DMS53 (cell line): Measurements from ENCODE around the gene ZCCHC4.
A peak's percentile ranks its signal among the peaks of the same experiment; 100 is the strongest.
"Not testable (repeated sequence)": the region's sequence is repeated elsewhere in the genome, so short reads cannot be mapped to it uniquely, and the experiment has no call there.

ENCODE experiments used
- DNase-seq: peaks from one replicate; lab custom pipeline; 2025; lab: John Stamatoyannopoulos, UW

Gene ZCCHC4

DNA sequence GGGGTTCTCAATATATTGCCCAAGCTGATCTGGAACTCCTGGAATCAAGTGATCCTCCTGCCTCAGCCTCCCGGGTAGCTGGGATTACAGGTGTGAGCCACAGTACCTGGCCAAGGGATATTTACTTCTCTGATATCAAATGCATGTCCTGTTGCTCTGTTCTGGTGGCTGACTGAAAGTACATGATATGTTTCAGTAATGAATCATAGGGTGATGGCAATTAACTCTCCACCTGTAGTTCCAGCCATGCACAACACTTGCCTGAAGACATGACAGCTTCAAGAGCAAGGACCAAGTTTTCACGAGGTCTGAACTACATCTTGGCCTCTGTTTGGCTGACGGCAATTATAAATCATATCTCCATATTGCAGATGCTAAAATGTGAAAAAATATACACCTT is 9.1 kb downstream of the ZCCHC4 start:
- DNase-seq: no peak

DNA sequence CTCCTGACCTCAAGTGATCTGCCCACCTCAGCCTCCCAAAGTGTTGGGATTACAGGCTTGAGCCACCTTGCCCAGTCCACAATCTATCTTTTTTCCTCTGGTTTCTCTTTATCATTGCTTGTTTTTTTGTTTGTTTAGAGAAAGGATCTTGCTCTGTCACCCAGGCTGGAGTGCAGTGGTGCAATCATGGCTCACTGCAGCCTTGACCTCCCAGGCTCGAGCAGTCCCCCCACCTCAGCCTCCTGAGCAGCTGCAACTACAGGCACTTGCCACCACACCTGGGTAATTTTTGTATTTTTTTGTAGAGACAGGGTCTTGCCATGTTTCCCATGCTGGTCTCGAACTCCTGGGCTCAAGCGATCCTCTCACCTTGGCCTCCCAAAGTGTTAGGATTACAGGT is 15.9 kb downstream of the ZCCHC4 start:
- DNase-seq: not testable (repeated sequence)

- DNase-seq: no peak
Measured at GRCh38 chr4:25330335-25330734, 17.8 kb downstream of the ZCCHC4 start.

DNA sequence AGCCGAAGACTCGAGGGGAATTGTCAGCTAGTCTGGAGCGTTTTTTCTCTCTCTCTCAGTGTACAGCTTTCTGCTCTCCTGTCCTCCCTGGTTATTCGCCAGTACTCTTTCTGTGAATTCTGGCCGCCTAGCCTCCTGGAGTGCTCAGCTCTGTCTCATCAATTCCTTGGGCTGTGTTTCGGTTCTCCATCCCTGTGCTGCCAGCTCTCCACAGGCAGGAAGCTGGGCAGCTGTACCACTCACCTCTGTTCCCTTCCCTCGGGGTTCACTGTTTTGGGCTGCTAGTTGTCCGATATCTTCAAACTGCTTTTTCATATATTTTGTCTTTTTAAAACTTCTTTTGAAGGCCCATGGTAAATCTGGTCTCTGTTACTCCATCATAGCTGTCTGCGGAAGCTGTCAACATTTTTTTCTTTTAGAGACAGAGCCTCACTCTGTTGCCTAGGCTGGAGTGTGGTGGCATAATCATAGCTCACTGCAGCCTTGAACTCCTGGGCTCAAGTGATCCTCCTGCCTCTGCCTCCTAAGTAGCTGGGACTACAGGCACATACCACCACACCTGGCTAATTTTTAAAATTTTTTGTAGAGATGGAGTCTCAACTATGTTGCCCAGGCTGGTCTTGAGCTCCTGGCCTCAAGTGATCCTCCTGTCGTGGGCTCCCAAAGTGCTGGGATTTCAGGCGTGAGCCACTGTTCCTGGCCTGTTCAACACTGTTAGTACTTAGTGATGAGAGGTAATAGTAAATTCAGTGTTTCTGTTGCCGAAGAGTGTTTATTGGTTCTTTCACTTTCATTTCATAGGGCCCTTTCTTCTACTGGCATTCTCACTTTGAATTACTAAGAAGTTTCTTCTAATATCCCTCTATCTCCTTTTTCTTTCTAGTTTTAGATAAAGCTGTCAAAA is 18.6 kb downstream of the ZCCHC4 start:
- no peak for DNase-seq

GRCh38 chr4:25343671-25344070 is 31.1 kb downstream of the ZCCHC4 start:
- DNase-seq: no peak

- DNase-seq: no peak
Measured at GRCh38 chr4:25345744-25346143, 33.2 kb downstream of the ZCCHC4 start.

DNA sequence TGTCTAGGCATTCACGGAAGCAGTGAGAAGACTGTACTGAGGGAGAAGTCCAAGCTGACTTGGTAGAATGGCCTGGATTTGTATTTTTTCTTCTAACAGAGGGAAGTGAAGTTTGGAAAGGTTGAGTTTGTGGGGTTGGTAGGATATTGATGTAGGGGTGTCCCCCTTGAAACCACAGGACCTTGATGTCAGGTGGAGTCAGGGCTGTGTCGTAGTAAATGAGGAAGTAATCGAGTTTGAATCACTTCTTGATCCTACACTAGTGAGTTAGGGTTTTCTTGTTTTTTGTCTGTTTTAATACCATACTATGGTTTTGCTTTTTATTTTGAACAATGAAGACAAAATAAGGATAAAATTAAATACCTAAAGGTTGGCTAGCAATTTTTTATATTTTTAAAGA is 34.3 kb downstream of the ZCCHC4 start:
- no peak for DNase-seq

GRCh38 chr4:25347473-25347872 is 34.9 kb downstream of the ZCCHC4 start:
- DNase-seq: no peak

DNA sequence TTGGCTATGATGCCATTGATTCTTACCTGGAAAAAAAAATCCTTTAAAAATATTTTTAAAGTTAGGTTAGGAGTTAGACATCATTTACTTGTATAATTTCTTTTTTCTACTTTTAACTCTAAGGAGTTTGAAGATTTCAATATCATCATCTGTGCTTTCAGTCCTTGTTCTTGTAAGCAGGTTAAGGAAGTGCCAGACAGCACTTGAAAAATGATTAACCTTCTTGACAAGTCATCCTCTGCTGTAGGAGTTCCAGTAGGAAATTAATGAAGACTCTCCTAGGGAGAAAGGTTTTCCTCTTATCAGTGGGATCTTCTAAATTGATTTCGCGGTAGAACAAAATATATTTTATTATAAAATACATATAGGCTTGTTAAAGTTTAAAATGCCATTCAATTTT is 35.4 kb downstream of the ZCCHC4 start:
- DNase-seq: no peak

GRCh38 chr4:25350561-25350960 is 38.0 kb downstream of the ZCCHC4 start:
- no peak for DNase-seq

DNA sequence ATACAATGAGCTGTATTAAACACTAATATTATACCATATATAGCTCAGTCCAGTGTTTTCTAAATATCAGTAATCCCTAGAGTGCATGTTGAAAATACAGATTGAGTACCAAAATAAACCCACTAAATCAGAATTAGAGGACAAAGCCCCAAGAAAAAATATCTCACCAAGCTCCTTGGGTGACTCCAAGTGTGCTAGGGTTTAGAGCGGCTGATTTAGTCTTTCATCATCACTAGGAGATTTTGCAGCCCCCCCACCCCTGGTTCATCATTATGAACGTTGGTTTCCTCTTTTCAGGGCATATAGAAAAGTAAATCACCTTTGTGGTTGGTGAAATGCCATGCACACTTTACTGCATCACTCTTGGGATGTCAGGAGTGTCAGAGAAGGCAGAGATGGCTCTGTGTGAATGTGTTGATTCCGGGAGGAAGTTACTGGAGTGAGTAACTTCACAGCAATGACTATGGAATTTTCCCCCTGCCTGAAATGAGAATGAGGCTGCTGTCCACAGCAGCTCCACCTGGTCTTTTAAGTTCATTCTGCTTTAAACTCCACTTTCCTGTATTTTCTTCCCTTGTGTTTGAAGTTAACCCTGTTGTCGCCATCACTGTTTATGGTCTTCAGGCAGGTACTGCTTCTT is 39.3 kb downstream of the ZCCHC4 start:
- no peak for DNase-seq

- DNase-seq: no peak
Measured at GRCh38 chr4:25356068-25356467, 43.5 kb downstream of the ZCCHC4 start.

DNA sequence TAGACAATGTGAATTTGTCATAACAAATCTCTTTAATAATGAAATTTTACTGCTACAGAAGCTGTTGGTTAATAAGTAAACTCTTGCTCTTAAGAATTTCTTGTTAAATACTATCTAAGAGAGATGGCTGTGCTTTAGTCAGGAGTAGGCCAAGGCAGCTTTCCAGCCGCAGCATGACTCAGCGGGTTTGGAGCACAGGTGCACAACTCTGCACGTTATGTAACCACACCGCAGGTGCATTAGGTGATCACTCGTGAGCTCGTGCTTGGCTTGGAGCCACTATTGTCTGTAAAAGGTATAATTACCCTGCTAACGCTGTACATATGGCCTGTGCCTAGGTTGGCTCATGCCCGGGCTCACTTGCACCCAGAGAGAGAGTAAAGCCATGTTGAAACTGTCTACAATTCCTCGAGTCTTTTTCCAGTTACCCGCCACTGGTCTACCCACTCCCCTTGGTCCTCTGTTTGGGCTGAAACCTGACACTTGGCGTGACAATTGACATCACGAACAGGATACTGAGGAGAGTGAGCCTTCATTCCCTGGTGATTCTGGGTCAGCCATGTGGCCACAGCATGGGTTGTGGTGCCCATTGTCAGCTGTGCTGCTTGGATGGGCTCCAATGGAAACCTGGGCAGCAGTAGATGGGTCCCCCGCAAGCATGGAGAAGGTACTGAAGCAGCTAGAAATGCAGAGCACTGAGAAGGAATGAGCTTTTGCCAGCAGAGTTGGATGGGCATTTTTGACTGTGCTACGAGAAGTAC is 46.1 kb downstream of the ZCCHC4 start:
- DNase-seq: peak; percentile 99

DNA sequence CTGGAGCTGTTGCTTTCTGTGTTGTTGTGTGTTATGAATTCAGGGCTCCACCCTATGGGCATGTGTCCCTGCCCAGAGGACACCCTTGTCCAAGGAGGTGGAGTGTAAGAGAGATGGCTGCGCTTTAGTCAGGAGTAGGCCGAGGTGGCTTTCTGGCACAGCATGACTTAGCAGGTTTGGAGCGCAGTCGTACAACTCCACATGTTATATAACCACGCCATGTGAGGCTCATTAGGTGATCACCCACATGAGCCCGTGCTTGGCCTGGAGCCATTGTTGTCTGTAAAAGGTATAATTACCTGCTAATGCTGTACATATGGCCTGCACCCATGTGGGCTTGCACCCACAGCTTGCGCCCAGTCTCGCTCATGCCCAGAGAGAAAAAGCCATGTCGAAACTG is 48.7 kb downstream of the ZCCHC4 start:
- peak; percentile 48 for DNase-seq

DNA sequence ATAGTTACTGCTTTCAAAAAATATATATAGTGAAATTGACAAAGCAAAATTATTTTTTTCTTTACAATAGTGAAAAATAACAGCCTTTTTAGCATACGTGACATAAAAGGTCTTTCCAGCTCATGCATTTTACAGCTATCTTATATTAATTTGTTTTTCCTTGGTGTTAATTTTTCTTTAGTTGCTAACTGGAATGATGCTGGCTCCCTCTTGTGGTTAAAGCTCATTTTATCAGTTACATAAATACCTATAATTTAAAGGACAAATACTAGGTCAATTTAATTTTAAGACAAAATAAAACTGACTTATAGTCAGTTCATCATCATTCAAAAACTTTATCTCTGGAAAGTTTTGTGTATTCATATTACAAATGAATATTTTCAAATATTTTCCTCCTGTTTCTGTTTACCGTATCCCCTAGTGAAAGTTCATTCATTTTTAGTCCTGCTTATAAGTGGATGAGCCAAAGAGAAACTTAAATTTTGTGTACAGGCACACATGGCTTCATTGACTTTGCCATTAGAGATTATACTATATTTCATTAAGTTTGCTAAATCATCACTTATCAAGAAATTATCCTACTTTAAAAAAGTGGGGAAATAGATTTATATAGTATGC is 54.5 kb downstream of the ZCCHC4 start:
- DNase-seq: peak; percentile 81

DNA sequence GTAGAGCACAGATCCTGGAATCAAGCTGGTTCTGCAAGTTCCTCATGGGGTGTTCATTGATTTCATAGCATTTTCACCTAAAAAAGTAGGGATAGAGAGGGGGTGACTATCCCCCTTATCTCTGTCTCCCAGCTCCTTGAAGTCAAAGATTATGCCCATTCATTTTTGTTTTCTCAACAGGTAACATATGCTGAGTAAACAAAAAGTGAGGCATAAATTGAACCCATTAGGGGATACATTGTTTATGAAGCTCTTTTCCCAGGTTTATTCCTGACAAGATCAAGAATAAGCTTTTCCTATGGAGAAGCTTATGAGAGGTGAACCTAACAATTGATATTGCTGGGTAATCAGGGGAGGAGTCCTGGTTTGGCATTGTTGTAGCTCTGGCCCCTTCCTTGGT is 55.3 kb downstream of the ZCCHC4 start:
- no peak for DNase-seq

DNA sequence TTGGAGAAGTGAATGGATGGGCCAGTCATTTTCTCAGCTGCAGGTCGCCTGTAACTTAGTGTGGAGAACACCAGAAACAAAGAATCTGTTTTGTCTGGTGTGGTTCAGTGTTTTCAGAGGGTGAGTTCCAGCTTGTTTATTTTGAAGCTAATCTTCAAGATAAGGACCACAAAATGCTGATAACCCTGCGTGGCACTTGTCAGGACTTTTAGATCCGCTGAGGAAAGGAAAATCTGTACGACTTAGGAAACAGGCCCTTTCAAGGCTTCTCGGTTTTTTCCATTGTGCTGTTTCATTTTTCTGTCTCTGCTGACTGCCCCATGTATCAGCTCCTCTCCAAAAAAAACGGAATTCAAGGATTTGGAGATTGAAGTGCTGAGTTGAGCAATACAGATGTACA is 55.7 kb downstream of the ZCCHC4 start:
- DNase-seq: no peak

DNA sequence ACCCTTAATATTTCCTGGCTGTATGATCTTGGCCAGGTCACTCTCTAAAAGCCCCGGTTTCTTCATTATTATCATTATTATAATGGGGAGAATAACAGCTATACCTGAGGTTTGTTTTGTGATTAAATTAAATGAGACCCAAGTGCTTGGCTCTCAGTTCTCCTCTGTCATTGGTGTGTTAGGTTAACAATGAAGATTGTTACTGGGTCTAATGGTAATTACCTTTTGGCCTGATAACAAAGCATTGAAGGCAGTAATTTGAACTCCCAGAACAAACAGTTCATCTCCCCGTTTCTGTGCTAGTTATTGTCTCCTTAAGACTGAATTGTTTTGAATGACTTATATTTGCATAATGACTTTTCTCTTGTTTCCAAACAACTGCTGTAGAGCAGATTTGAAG is 57.7 kb downstream of the ZCCHC4 start:
- no peak for DNase-seq

DNA sequence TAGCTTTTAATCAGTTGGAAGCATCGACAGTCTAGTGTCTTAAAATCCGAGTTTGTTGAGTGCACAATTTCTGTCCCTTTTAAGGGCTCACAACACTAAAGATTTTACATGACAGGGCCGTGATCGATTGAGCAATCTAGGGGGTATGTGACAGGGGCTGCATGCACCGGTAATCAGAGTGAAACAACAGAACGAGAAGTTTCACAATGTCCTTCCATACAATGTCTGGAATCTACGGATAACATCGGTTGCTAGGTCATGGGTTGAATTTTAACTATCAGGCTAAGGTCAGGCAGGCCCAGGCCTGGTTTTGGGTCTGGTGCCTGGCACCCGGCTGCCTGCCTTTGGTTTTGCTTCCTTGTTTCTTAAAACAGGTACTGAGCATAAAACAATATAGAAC is 60.0 kb downstream of the ZCCHC4 start:
- not testable (repeated sequence) for DNase-seq

GRCh38 chr4:25376754-25377571 is 64.4 kb downstream of the ZCCHC4 start, which contains the start of gene ANAPC4:
ANAPC4 (plus strand) TSS chr4:25377263; CDS start chr4:25377428, 165 bp downstream.
- peak; percentile 99 for DNase-seq
